ENCODE measurements around the gene RHBDF2.
"Not testable (repeated sequence)": the region's sequence is repeated elsewhere in the genome, so short reads cannot be mapped to it uniquely, and the experiment has no call there.

Gene RHBDF2

DNA sequence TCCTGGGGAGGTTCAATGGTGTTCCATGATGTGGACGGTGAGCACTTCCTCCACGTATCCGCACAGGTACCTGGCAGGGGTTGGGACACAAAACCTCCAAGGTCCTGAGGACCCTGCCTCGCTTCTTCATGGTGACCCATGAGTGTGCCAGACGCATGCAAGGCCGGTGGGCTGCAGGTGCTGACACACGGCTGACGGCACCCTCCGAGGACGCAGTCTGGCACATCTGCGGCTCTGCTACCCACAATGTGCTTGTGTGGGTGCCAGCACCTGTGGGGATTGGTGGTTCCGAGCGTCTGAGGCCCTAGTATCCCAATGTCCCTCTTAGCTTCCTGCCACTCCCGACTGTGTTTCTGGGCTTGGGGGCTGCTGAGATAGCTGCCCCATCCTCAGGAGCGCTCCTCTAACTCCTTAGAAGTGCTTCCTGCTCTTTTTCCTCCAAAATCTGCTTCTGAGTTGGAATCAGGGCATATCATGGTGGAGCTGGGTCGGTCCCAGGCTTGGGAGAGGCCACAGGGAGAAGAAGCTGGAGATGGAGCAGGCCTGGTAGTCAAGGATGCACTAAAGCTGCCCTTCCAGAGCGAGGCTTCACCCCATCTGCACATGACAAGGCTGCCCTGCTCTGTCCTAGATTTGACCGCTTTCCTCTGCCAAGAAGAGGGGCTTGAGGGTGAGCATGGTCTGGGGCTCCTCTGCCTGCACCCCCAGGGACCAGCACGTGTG is 34.7 kb upstream of the RHBDF2 start:
- peaks cover 42% of the 10 kb centered on the region for H3K27me3 Mint-ChIP-seq
- no peak overlapping the region for H3K4me3 Mint-ChIP-seq
- H3K27ac Mint-ChIP-seq (ENCODE audit: low read depth) = no peak overlapping the region
- H3K4me1 Mint-ChIP-seq = no peaks in the 10 kb centered on the region
- ATAC-seq (replicated peaks; ENCODE audit: extremely low read depth, poor library complexity, severe bottlenecking) (no peak), DNase-seq (ENCODE audit: low spot score in 2 of 2) (no peak)
- no peaks in the 10 kb centered on the region for H3K9me3 Mint-ChIP-seq
- no peaks in the 10 kb centered on the region for H3K36me3 Mint-ChIP-seq (ENCODE audit: insufficient read depth)

DNA sequence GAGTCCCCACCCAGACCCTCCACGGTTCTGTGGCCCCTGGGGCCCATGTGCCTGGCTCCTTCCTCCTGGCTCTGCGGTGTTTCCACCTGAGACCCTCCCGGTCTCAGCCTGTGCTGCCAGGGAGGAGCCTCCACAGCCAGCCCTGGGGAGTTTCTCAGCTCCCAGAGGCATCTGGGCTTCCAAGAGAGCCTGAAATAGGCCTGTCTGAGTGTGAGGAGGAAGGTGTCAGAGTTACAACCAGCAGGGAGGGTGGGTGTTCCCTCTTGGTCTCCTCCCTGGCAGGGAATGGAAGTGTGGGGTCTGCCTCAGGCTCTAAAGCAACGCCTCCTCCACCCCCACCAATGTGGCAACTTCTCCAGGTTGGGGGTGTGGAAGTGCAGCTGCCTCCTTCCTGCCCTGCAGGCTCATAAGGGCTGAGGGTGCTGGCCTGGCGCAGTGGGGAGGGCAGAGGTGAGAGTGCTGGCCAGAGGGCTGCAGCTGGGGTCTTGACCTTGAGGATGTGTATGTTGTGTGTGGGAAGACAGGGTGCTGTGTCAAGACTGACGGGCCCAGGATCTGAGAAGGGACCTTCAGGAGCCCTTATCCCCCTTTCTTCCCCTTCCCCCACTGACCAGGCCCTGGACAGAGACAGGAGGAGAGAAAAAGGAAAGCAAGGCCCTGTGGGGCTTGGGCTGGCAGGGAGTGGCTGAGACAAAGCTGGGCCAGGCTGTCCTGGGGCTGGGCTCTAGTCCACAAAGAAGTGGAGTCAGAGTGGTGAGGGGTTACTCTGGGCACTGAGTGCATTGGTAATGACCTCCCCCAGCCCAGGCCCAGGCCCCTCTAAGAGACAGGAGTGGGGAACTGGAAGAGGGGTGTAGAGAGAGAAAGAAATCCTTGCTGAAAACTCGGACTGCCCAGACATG is 33.9 kb upstream of the RHBDF2 start:
- Mint-ChIP-seq H3K4me3 (no peak overlapping the region), H3K9me3 (no peaks in the 10 kb centered on the region), H3K36me3 (ENCODE audit: insufficient read depth) (no peaks in the 10 kb centered on the region), H3K27me3 (peaks cover 42% of the 10 kb centered on the region), H3K4me1 (no peaks in the 10 kb centered on the region), H3K27ac (ENCODE audit: low read depth) (no peak overlapping the region)
- DNase-seq (ENCODE audit: low spot score in 2 of 2) = no peak
- ATAC-seq (replicated peaks; ENCODE audit: extremely low read depth, poor library complexity, severe bottlenecking) = no peak

DNA sequence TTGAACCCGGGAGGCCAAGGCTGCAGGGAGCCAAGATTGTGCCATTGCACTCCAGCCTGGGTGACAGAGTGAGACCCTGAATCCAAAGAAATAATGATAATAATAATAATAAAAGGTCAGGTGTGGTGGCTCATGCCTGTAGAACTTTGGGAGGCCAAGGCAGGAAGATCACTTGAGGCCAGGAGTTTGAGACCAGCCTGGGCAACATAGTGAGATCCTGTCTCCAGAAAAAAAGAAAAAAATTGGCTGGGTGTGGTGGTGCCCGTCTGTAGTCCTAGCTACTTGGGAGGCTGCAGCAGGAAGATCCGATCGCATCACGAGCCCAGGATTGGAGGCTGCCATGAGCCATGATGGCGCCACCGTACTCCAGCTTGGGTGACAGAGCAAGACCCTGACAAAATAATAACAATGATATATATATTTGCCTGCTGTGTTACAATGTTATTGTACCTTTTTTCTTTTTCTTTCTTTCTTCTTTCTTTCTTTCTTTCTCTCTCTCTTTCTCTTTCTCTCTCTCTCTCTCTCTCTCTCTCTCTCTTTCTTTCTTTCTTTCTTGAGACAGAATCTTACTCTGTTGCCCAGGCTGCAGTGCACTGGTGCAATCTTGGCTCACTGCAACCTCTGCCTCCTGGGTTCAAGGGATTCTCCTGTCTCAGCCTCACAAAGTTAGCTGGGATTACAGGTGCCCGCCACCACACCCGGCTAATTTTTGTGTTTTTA is 32.6 kb upstream of the RHBDF2 start:
- H3K27me3 Mint-ChIP-seq = peaks cover 30% of the 10 kb centered on the region
- not testable (repeated sequence) for DNase-seq (ENCODE audit: low spot score in 2 of 2); H3K4me3 Mint-ChIP-seq; ATAC-seq (replicated peaks; ENCODE audit: extremely low read depth, poor library complexity, severe bottlenecking); H3K36me3 Mint-ChIP-seq (ENCODE audit: insufficient read depth); H3K27ac Mint-ChIP-seq (ENCODE audit: low read depth); H3K4me1 Mint-ChIP-seq; H3K9me3 Mint-ChIP-seq

DNA sequence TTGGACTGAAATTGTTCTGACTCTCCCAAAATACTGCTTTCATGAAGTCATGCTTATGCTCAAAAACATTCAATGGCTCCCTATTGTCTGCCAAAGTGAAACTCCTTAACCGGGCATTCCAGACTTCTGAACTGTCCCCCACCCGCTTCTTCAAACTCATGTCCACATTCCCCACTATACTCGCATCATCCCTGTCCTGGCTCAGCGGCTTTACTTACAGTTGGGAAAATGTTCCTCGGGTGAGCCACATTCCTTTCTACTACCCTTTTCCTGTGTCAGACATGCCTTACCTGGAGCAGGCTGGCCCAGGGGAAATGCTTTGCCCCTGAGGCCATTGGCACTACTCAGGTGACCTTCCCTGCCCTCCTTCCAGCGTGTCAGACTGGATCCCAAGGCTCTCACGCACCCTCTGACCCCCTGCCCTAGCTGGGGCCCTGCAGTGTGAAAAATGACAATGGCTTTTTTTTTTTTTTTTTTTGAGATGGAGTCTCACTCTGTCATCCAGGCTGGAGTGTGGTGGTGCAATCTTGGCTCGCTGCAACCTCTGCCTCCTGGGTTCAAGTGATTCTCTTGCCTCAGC is 30.9 kb upstream of the RHBDF2 start:
- peaks cover 10% of the 10 kb centered on the region for H3K4me1 Mint-ChIP-seq
- ATAC-seq (replicated peaks; ENCODE audit: extremely low read depth, poor library complexity, severe bottlenecking) = no peak
- H3K27me3 Mint-ChIP-seq = peaks cover 26% of the 10 kb centered on the region
- H3K9me3 Mint-ChIP-seq = no peaks in the 10 kb centered on the region
- no peak overlapping the region for H3K27ac Mint-ChIP-seq (ENCODE audit: low read depth)
- no peak overlapping the region for H3K4me3 Mint-ChIP-seq
- H3K36me3 Mint-ChIP-seq (ENCODE audit: insufficient read depth) = peaks cover 1% of the 10 kb centered on the region
- no peak for DNase-seq (ENCODE audit: low spot score in 2 of 2)

DNA sequence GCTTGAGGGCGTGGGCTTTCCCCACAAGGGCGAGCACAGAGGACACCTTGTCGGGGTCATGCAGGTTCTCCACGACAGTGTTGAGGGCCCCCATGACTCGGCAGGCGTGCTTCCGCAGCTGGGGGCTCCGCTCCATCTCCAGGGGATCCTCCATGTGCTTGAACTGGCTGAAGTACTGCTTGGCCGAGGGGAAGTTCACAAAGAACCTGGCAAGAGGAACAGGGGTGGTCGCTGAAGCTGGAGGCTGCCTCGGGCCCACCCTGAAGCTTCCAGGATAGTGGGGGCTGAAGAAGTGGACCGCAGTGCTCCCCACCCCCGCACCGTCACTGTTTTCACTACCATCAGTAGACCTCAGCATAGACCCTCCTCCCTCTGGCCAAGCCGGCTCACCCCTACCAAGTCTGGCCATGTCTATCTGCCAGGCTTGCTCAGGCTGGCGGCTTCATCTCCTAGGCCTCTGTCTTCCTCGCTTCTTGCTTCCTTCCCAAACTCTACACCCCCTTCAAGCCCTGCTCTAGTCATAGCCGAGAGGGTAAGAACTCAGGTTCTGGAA is 30.3 kb upstream of the RHBDF2 start:
- H3K9me3 Mint-ChIP-seq = no peaks in the 10 kb centered on the region
- peaks cover 13% of the 10 kb centered on the region for H3K4me1 Mint-ChIP-seq
- H3K27ac Mint-ChIP-seq (ENCODE audit: low read depth) = no peak overlapping the region
- ATAC-seq (replicated peaks; ENCODE audit: extremely low read depth, poor library complexity, severe bottlenecking) (no peak), DNase-seq (ENCODE audit: low spot score in 2 of 2) (no peak)
- H3K27me3 Mint-ChIP-seq = peaks cover 20% of the 10 kb centered on the region
- no peak overlapping the region for H3K4me3 Mint-ChIP-seq
- peaks cover 2% of the 10 kb centered on the region for H3K36me3 Mint-ChIP-seq (ENCODE audit: insufficient read depth)

DNA sequence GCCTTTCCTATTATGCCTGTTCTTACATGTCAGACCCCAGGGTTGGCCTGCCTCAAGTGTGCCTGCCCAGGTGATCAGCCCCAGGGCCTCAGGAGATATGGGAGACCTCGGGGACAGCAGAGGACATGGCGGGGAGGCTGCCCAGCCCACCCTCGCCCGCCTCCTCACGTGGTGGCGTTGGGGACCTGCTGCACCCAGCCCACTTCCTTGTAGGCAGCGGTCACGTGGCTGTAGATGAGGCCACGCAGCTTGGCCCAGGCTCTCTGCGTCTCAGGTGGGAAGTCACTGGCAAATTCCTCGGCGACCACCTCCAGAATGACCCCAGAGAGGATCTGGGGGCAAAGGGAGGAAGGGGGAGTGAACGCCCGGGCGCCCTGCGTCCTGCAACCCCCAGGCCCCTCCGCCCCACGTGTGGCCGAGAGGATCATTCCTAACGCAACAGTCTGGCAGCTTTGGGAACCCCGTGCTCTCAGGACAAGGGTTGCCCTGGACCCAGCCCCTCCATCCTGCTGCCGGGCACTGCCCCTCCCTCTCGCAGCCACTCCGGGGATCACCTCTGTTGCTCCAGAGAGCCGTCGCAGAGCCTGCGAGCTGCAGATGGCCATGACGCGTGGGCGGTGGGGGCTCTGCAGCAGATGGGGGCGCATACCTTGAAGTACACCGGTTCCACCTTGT is 29.7 kb upstream of the RHBDF2 start:
- H3K9me3 Mint-ChIP-seq = no peaks in the 10 kb centered on the region
- peaks cover 2% of the 10 kb centered on the region for H3K36me3 Mint-ChIP-seq (ENCODE audit: insufficient read depth)
- peaks cover 13% of the 10 kb centered on the region for H3K4me1 Mint-ChIP-seq
- no peak overlapping the region for H3K27ac Mint-ChIP-seq (ENCODE audit: low read depth)
- DNase-seq (ENCODE audit: low spot score in 2 of 2) (no peak), ATAC-seq (replicated peaks; ENCODE audit: extremely low read depth, poor library complexity, severe bottlenecking) (no peak)
- H3K4me3 Mint-ChIP-seq = no peak overlapping the region
- peaks cover 14% of the 10 kb centered on the region for H3K27me3 Mint-ChIP-seq

DNA sequence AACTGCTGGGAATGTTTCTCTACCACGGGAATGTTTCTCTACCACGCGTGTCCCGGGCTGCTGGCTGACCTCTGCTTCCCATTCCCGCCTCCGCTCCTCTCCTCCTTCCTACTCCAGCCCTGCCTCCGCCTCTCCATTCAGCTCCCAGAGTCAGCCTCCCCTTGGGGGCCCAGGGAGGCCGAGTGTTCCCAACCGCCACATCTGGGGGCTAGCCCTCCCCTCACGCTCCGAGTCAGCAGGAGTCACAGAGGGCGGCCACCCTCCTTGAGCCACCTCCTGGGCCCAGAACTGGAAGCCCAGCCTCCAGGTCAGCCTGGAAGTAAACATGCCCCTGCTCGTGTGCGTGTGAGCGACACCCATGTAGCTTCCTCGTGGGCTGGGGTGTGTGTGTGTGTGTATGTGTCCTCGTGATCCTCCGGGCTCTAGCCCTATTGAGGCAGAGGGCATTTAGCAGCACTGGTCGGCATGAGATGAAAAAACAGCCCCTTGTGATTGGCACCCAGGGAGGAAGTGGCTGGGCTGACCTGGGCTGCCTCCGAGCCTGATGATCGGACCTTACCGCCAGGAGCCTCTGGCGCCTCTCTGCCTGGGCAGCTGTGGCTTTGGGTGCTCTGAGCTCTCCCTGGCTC is 29.0 kb upstream of the RHBDF2 start:
- peaks cover 7% of the 10 kb centered on the region for H3K27me3 Mint-ChIP-seq
- no peaks in the 10 kb centered on the region for H3K9me3 Mint-ChIP-seq
- DNase-seq (ENCODE audit: low spot score in 2 of 2) (no peak), ATAC-seq (replicated peaks; ENCODE audit: extremely low read depth, poor library complexity, severe bottlenecking) (no peak)
- H3K27ac Mint-ChIP-seq (ENCODE audit: low read depth) = no peak overlapping the region
- H3K36me3 Mint-ChIP-seq (ENCODE audit: insufficient read depth) = peaks cover 2% of the 10 kb centered on the region
- H3K4me3 Mint-ChIP-seq = no peak overlapping the region
- H3K4me1 Mint-ChIP-seq = peaks cover 13% of the 10 kb centered on the region

DNA sequence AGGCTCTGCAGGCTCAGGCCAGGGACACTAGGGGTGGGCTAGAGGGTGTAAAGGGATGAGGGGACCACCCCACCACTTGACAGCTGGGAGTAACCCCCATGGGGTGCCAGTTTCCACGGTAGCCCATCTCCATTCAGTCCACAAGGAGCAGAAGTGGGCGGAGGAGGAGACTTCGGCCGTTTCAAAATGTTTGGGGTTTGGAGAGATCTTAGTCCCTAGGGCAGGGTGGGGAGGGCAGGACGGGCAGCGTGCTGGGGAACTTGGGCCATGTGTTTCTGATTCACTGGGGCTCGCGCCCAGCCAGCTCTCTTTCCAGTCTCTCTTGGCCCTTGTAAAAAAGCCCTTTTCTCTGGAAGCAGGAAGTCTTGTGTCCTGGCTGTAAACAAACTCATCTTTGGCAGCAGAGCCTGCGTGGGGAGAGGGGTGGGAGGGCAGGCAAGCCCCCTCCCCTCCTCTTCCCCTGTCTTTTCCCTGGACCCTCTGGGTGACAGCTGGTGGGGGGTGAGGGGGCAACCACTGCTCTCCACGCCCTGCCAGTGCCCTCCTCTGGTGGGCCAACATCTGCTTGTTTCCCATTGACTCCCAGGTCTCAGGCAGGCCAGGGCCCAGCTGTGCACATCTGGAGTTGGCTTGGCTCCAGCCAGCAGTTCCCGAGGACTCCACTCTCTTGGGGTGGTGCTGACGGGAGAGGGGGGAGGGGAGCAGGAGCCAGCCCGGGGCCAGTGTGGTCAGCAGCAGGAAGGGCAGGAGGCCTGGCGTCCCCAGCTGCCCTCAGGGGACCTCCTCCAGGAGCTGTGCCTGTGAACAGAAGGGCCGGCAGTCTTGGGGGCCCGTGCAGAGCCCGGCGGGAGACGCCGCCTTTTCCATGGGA is 28.2 kb upstream of the RHBDF2 start:
- Mint-ChIP-seq H3K27me3 (no peaks in the 10 kb centered on the region), H3K27ac (ENCODE audit: low read depth) (no peak overlapping the region), H3K36me3 (ENCODE audit: insufficient read depth) (peaks cover 2% of the 10 kb centered on the region), H3K4me3 (no peak overlapping the region), H3K4me1 (peaks cover 17% of the 10 kb centered on the region), H3K9me3 (no peaks in the 10 kb centered on the region)
- no peak for DNase-seq (ENCODE audit: low spot score in 2 of 2)
- no peak for ATAC-seq (replicated peaks; ENCODE audit: extremely low read depth, poor library complexity, severe bottlenecking)

DNA sequence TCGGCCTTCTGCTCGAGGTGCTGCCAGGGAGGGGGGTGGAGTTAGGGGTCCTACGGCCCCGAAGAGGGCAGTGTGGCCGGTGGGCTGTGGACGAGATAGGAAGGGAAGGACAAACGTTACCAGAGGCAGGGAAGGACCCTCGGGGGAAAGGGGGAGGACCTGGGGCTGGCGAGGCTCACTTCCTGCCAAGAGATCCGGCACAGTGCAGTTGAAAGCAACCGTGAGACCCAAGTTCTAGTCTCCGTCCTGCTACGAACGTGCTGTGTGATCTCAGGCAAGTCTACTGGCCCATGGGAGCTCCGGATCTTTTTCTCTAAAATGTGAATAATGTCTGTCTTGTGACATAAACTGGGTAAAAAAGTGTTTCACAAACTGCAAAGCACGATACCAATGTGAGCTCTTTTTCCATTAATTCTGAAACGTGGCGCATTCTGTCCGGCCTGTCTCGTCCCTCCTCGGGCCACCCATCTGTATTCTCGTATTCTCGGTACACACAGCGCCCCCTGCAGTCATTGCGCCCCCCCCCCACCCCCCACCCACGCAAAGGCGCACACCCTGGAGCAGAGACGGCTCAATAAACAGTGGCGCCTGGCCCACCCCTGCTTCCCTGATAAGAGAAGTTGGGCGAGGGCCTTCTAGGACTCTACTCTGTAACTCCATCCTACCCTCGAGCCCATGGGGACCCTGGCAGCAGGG is 27.5 kb upstream of the RHBDF2 start:
- DNase-seq (ENCODE audit: low spot score in 2 of 2) = no peak
- H3K4me1 Mint-ChIP-seq = peaks cover 19% of the 10 kb centered on the region
- no peak for ATAC-seq (replicated peaks; ENCODE audit: extremely low read depth, poor library complexity, severe bottlenecking)
- H3K27ac Mint-ChIP-seq (ENCODE audit: low read depth) = peak overlapping the region; percentile 49
- H3K36me3 Mint-ChIP-seq (ENCODE audit: insufficient read depth) = peaks cover 2% of the 10 kb centered on the region
- H3K9me3 Mint-ChIP-seq = no peaks in the 10 kb centered on the region
- no peak overlapping the region for H3K4me3 Mint-ChIP-seq
- no peaks in the 10 kb centered on the region for H3K27me3 Mint-ChIP-seq

DNA sequence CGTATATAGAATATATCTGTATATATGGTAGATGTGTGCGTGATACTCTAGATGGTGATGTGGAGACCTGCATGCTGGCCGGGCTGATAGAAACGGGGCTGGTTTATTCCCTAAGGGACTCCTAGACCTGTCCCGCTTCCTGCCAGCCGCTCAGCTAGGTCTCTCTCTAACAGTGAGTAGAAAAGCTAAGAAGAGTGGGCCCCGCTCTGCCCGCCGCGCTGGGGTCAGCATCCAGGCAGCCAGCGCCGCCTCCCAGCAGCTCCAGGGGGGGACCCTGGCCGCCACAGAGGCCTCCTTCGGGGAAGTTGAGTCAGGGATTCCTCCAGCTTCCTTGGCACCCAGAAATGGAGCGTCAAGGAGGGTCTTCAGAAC is 26.9 kb upstream of the RHBDF2 start:
- no peaks in the 10 kb centered on the region for H3K9me3 Mint-ChIP-seq
- H3K27ac Mint-ChIP-seq (ENCODE audit: low read depth) = peak overlapping the region; percentile 49
- peaks cover 2% of the 10 kb centered on the region for H3K36me3 Mint-ChIP-seq (ENCODE audit: insufficient read depth)
- no peaks in the 10 kb centered on the region for H3K27me3 Mint-ChIP-seq
- H3K4me3 Mint-ChIP-seq = peak overlapping the region; percentile 2
- DNase-seq (ENCODE audit: low spot score in 2 of 2) = no peak
- H3K4me1 Mint-ChIP-seq = peaks cover 25% of the 10 kb centered on the region
- ATAC-seq (replicated peaks; ENCODE audit: extremely low read depth, poor library complexity, severe bottlenecking) = peak; percentile 31
